ENCODE measurements around the gene UBE2H. TPM values are rescaled to one million over a fixed set of nuclear protein-coding genes. Genes with fewer than 3 reads are reported as not detected.

UBE2H gene
- total RNA-seq, 1 donor from 2014 or later, result 114 TPM

DNA sequence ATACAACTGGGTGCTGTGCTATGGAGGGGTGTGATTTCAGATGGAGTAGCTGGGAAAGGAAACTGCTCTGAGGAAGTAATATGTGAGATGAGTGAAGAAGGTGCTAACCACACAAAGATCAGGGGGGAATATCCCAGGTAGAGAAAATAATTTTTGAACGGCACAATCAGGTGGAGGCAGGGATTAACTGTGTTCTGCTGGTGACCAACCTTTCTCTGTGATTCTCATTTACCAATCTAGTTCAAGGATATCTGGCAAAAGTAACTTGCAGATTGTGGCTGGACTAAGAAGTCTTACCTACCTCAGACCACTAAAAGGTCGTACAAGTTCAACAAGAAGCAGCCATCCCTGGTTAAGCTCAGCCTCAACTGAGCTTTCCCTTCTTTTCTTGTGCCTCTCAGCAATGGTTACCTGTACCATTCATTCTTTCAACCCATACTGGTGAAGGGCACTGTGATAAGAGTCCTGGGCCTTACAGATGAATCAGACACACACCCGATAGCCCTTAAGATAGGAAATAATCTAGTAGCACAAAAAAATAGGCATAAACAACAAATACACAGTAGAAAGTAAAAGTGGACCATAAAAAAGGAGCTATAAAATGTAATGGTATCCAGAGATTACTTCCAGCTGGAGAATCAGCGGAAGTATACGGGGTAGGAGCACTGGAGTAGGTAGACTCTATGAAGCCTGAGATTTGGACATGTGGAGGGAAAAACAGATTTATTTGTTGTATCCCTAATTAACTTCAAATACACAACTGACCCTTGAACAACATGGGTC, 96.6 kb downstream of the UBE2H start:
- Mint-ChIP-seq H3K4me1 (peaks cover 13% of the 10 kb centered on the region), H3K9me3 (no peaks in the 10 kb centered on the region), H3K27me3 (ENCODE audit: insufficient read depth, low read depth) (no peaks in the 10 kb centered on the region), H3K36me3 (peaks cover 8% of the 10 kb centered on the region), H3K4me3 (no peak overlapping the region), H3K27ac (no peak overlapping the region)
- Histone ChIP-seq H3K4me3 (no peak overlapping the region), H3K9me3 (ENCODE audit: low read depth) (no peaks in the 10 kb centered on the region), H3F3A (ENCODE audit: low read depth) (peaks cover 5% of the 10 kb centered on the region), H3K4me2 (no peak overlapping the region), H3K27me3 (no peaks in the 10 kb centered on the region), H3K79me2 (ENCODE audit: low read depth) (peaks cover 57% of the 10 kb centered on the region), H3K36me3 (no peaks in the 10 kb centered on the region), H2AFZ (replicated peaks) (no peak overlapping the region), H4K20me1 (ENCODE audit: low read depth) (peaks cover 90% of the 10 kb centered on the region), H3K9ac (no peak overlapping the region), H3K27ac (no peak overlapping the region), H3K4me1 (no peaks in the 10 kb centered on the region)
- DNase-seq (ENCODE audit: low spot score), result no peak
- TF ChIP-seq EZH2 (IDR thresholded peaks at IDR 0.05) (no peak), EZH2phosphoT487 (IDR thresholded peaks at IDR 0.05) (no peak)
- TF ChIP-seq, protein P1, sequence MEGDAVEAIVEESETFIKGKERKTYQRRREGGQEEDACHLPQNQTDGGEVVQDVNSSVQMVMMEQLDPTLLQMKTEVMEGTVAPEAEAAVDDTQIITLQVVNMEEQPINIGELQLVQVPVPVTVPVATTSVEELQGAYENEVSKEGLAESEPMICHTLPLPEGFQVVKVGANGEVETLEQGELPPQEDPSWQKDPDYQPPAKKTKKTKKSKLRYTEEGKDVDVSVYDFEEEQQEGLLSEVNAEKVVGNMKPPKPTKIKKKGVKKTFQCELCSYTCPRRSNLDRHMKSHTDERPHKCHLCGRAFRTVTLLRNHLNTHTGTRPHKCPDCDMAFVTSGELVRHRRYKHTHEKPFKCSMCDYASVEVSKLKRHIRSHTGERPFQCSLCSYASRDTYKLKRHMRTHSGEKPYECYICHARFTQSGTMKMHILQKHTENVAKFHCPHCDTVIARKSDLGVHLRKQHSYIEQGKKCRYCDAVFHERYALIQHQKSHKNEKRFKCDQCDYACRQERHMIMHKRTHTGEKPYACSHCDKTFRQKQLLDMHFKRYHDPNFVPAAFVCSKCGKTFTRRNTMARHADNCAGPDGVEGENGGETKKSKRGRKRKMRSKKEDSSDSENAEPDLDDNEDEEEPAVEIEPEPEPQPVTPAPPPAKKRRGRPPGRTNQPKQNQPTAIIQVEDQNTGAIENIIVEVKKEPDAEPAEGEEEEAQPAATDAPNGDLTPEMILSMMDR (IDR thresholded peaks at IDR 0.05), result no peak

DNA sequence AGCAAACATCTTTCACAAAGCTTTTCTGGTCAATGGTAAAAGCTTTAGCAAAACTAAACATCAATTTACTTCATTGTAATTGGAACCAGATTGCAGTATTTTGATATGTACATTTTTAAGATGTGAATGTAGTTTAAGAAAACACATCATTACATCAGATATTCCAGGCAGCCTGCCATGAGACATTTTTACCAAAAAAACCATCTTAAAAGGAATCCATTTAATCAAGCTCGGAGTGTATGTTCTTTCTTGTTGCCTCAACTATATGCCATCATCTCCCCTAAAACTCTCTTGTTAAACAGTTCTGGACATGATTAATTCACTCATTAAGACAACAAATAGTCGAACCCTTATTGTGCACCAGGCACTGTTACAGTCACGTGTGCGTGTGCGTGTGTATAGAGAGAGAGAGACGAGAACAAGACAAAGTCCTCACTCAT, 97.5 kb downstream of the UBE2H start:
- no peak overlapping the region for H3K4me3 ChIP-seq
- no peak overlapping the region for H2AFZ ChIP-seq (replicated peaks)
- no peaks in the 10 kb centered on the region for H3K4me1 ChIP-seq
- H3K9me3 ChIP-seq (ENCODE audit: low read depth), result no peaks in the 10 kb centered on the region
- H3K36me3 ChIP-seq, result no peaks in the 10 kb centered on the region
- TF ChIP-seq EZH2 (IDR thresholded peaks at IDR 0.05), result no peak
- TF ChIP-seq, protein P1 (IDR thresholded peaks at IDR 0.05), result no peak
- no peak for TF ChIP-seq EZH2phosphoT487 (IDR thresholded peaks at IDR 0.05)
- no peak overlapping the region for H3K9ac ChIP-seq
- H3K79me2 ChIP-seq (ENCODE audit: low read depth), result peaks cover 56% of the 10 kb centered on the region
- no peak overlapping the region for H3K27ac ChIP-seq
- Mint-ChIP-seq H3K4me3 (no peak overlapping the region), H3K27me3 (ENCODE audit: insufficient read depth, low read depth) (no peaks in the 10 kb centered on the region), H3K9me3 (no peaks in the 10 kb centered on the region), H3K4me1 (peaks cover 11% of the 10 kb centered on the region), H3K27ac (no peak overlapping the region), H3K36me3 (peaks cover 6% of the 10 kb centered on the region)
- DNase-seq (ENCODE audit: low spot score), result no peak
- H4K20me1 ChIP-seq (ENCODE audit: low read depth), result peaks cover 89% of the 10 kb centered on the region
- no peaks in the 10 kb centered on the region for H3K27me3 ChIP-seq
- H3F3A ChIP-seq (ENCODE audit: low read depth), result peaks cover 5% of the 10 kb centered on the region
- H3K4me2 ChIP-seq, result no peak overlapping the region

DNA sequence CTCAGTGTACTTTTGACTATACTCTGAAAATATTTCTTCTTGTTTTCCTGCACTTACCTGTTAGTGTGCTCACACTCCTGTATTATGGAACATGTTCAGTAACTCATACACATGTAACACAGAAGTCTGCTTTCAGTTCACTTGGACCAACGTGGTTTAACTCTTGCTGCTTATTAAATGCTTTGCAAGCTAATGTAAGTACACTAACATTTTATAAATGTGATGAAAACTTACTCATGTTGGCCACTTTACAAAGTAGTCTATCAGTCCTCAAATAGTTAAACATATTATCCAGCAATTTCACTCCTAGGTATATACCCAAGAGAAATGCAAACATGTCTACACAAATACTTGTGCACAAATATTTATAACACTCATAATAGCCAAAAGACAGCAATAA, 98.4 kb downstream of the UBE2H start:
- Histone ChIP-seq H2AFZ (replicated peaks) (no peak overlapping the region), H4K20me1 (ENCODE audit: low read depth) (peaks cover 83% of the 10 kb centered on the region), H3K4me3 (no peak overlapping the region), H3K79me2 (ENCODE audit: low read depth) (peaks cover 56% of the 10 kb centered on the region), H3K9me3 (ENCODE audit: low read depth) (no peaks in the 10 kb centered on the region), H3K27ac (no peak overlapping the region), H3K27me3 (no peaks in the 10 kb centered on the region), H3K9ac (no peak overlapping the region), H3F3A (ENCODE audit: low read depth) (peaks cover 5% of the 10 kb centered on the region), H3K36me3 (no peaks in the 10 kb centered on the region), H3K4me2 (no peak overlapping the region), H3K4me1 (no peaks in the 10 kb centered on the region)
- Mint-ChIP-seq H3K4me3 (no peak overlapping the region), H3K9me3 (no peaks in the 10 kb centered on the region), H3K4me1 (peaks cover 11% of the 10 kb centered on the region), H3K27me3 (ENCODE audit: insufficient read depth, low read depth) (no peaks in the 10 kb centered on the region), H3K27ac (no peak overlapping the region), H3K36me3 (peaks cover 6% of the 10 kb centered on the region)
- no peak for DNase-seq (ENCODE audit: low spot score)
- TF ChIP-seq EZH2 (IDR thresholded peaks at IDR 0.05) (no peak), EZH2phosphoT487 (IDR thresholded peaks at IDR 0.05) (no peak)
- TF ChIP-seq, protein P1 (IDR thresholded peaks at IDR 0.05), result no peak

Measured in neural progenitor cell (in vitro differentiated cells).